Left ventricle myocardium inferior (tissue), 1 donor: Measurements from ENCODE around the gene SLC7A11. TPM values are rescaled to one million over a fixed set of nuclear protein-coding genes. Genes with fewer than 3 reads are reported as not detected.

Experiments
- DNase-seq: peaks from one replicate; pipeline ENCODE4 v3.0.0-alpha.2; 2020
- H3K27ac ChIP-seq: fragments of 200-600 bp; replicated peaks from 2 replicates; pipeline ENCODE4 v1.8.0; 2021
- H3K27me3 ChIP-seq: fragments of 200-600 bp; 2 replicates; pipeline ENCODE4 v1.8.0; 2021; ENCODE audit warnings: low read depth
- H3K36me3 ChIP-seq: fragments of 200-600 bp; 2 replicates; pipeline ENCODE4 v1.8.0; 2021
- H3K4me1 ChIP-seq: fragments of 200-600 bp; 2 replicates; pipeline ENCODE4 v1.8.0; 2021
- H3K4me3 ChIP-seq: fragments of 200-600 bp; 2 replicates; pipeline ENCODE4 v1.8.0; 2021; ENCODE audit warnings: mild to moderate bottlenecking, moderate library complexity
- H3K9me3 ChIP-seq: fragments of 200-600 bp; replicated peaks from 2 replicates; pipeline ENCODE4 v1.8.0; 2021
- intact Hi-C: fragments of 100-400 bp; cut with micrococcal nuclease; formaldehyde crosslinking; loops from one replicate; pipeline ENCODE4 v1.11.0; 2022
- total RNA-seq: library from RNA; stranded (reverse); fragmentation: NEBNext Ultra II Directional; extraction: Animal tissue kit (Norgen Biotek cat#: 25700); gene quantifications from one replicate; pipeline ENCODE4 v1.2.1, GENCODE V29; 2021
- TF ChIP-seq, protein P1 (sequence below): fragments of 200-600 bp; IDR thresholded peaks from 2 replicates; pipeline ENCODE4 v1.8.0; 2021; ENCODE audit warnings: antibody characterized with exemption, mild to moderate bottlenecking, borderline replicate concordance
- donor health status: DM: no; HTN: yes; CAD: no; lungs with severe emphysema.

SLC7A11 gene
- total RNA-seq, 1 donor from 2014 or later: 0.19 TPM

DNA sequence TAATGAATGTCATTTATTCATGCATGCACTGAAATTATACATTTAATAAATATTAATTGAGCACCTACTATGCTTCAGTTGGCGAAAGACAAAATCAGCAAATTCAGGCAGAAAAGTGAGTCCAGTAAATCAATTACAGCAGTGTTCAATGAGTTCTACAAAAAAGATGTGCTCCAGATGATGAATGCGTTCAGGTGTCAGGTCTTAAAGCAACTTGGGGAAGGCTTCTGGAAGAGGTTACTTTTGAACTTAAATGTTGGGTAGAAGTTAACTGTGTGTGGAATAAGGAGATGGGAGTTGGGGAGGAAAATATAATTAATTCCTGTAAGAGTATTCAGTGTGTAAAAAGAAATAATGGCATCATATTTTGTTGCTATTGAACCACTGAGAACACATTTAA, 79.0 kb downstream of the SLC7A11 start:
- Histone ChIP-seq H3K36me3 (no peaks in the 10 kb centered on the region), H3K4me3 (no peak overlapping the region), H3K4me1 (no peaks in the 10 kb centered on the region), H3K27ac (no peak overlapping the region), H3K27me3 (no peaks in the 10 kb centered on the region), H3K9me3 (no peaks in the 10 kb centered on the region)
- intact Hi-C loops: no loop called here
- TF ChIP-seq, protein P1, sequence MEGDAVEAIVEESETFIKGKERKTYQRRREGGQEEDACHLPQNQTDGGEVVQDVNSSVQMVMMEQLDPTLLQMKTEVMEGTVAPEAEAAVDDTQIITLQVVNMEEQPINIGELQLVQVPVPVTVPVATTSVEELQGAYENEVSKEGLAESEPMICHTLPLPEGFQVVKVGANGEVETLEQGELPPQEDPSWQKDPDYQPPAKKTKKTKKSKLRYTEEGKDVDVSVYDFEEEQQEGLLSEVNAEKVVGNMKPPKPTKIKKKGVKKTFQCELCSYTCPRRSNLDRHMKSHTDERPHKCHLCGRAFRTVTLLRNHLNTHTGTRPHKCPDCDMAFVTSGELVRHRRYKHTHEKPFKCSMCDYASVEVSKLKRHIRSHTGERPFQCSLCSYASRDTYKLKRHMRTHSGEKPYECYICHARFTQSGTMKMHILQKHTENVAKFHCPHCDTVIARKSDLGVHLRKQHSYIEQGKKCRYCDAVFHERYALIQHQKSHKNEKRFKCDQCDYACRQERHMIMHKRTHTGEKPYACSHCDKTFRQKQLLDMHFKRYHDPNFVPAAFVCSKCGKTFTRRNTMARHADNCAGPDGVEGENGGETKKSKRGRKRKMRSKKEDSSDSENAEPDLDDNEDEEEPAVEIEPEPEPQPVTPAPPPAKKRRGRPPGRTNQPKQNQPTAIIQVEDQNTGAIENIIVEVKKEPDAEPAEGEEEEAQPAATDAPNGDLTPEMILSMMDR: no peak
- no peak for DNase-seq

DNA sequence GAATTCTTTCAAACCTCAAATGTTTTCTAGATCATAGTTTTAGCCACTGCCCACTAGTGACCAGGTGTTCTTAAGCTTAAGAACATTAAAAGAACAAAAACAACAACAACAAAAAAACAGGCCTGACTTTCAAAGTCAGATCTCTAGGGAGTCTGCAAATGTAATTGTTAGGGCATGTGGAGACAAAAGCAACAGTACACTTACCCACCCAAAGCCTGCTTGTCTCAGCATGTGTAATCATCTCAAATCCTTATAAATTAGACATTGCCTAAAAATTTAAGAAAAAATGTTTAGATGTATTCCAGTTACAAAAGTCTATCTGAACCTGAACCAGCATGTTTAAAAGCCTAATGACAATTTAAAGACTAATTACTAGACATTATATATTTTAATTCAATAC, 79.9 kb downstream of the SLC7A11 start:
- Histone ChIP-seq H3K27ac (no peak overlapping the region), H3K4me1 (no peaks in the 10 kb centered on the region), H3K4me3 (no peak overlapping the region), H3K36me3 (no peaks in the 10 kb centered on the region), H3K27me3 (no peaks in the 10 kb centered on the region), H3K9me3 (no peaks in the 10 kb centered on the region)
- DNase-seq: no peak
- TF ChIP-seq, protein P1: no peak
- intact Hi-C loops: no loop called here

DNA sequence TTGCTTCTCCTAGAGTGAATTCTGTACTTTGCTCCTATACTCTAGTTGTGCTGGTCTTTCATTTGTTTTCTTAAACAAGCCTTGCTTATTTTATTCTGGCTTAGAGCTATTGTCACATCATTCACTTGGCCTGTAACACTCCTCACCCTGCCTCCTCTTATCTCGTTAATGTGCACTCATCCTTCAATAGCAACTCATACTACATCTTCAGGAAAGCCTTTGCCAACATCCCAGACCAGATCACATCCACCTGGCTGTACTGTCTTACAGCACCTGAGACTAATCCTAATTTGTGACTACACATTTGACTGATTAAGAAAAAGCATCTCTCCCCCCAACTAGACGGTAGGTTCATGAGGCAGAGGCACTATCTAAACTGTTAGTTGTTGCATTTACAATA, 80.8 kb downstream of the SLC7A11 start:
- no peaks in the 10 kb centered on the region for H3K9me3 ChIP-seq
- TF ChIP-seq, protein P1: no peak
- no peaks in the 10 kb centered on the region for H3K36me3 ChIP-seq
- no peak overlapping the region for H3K4me3 ChIP-seq
- H3K27me3 ChIP-seq: no peaks in the 10 kb centered on the region
- intact Hi-C loops: no loop called here
- DNase-seq: no peak
- H3K27ac ChIP-seq: no peak overlapping the region
- no peaks in the 10 kb centered on the region for H3K4me1 ChIP-seq

DNA sequence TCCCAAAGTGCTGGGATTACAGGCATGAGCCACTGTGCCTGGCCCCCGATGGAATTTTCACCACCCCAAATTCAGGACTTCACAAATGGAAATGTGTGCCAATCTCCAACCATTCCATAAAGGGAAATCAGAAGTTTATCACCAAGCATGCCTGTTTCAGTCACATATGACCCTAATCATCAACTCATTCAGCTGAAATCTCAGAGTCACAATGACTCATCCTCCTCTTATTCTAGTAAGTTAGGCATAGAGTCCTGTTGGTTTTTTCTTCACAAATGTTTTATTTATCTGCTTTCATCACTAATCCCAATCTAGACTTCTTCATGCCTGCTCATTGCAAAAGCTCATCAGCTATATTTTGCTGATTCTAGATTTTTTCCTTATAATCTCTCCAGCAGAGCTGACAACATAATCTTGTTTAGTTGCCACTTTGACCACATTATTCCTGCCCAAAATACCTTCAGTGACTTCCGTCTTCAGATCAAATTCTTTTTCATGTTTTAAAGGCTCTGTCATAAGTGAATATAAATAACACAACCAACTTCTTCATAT, 83.3 kb downstream of the SLC7A11 start:
- intact Hi-C loops: no loop called here
- Histone ChIP-seq H3K36me3 (no peaks in the 10 kb centered on the region), H3K27ac (no peak overlapping the region), H3K27me3 (no peaks in the 10 kb centered on the region), H3K4me1 (no peaks in the 10 kb centered on the region), H3K4me3 (no peak overlapping the region), H3K9me3 (no peaks in the 10 kb centered on the region)
- DNase-seq: no peak
- TF ChIP-seq, protein P1: no peak

DNA sequence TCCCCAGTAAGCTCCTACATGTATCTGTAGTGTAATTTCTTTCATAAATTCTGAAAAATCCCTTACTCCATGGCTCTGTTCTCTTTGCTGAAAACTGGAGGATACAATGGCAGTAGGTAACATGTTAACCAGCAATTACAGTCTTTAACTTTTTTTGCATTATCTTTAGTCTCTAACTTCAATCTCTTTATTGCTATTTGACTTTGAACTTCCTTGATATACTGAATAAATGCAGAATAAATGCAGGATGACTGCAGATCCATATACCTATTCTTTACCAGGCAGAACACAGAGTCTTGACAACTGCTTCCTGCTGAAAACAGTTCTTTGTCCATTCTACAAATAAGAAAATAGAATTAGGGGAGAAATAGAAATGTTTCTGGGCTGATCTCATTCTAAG, 101.3 kb downstream of the SLC7A11 start:
- Histone ChIP-seq H3K9me3 (no peaks in the 10 kb centered on the region), H3K27me3 (no peaks in the 10 kb centered on the region), H3K4me1 (no peaks in the 10 kb centered on the region), H3K36me3 (no peaks in the 10 kb centered on the region), H3K27ac (no peak overlapping the region), H3K4me3 (no peak overlapping the region)
- DNase-seq: no peak
- intact Hi-C loops: no loop called here
- TF ChIP-seq, protein P1: no peak

DNA sequence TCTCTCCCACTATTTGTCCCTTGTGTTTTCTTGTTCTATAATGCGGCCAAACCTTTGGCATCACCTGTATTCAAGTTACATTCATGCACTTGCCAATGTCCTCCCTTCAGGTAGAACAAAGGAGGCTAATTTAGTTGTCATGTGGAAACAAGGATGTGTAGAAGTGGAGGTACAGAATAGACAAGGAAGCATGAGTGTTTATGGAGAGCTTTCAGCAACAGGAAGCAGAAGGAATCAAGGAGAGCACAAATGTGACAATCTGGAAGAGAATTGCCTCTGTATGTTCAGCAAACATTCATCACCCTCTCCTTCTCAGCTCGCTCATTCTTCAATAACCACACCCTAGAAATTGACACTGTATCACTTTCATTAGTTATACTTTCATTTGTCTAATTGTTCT, 103.4 kb downstream of the SLC7A11 start:
- no peak overlapping the region for H3K4me3 ChIP-seq
- TF ChIP-seq, protein P1: no peak
- DNase-seq: no peak
- no peak overlapping the region for H3K27ac ChIP-seq
- intact Hi-C loops: no loop called here
- no peaks in the 10 kb centered on the region for H3K36me3 ChIP-seq
- H3K9me3 ChIP-seq: no peaks in the 10 kb centered on the region
- no peaks in the 10 kb centered on the region for H3K4me1 ChIP-seq
- no peaks in the 10 kb centered on the region for H3K27me3 ChIP-seq
